Stimulated activated CD4-positive, alpha-beta T cell treated with anti-CD3 and anti-CD28 coated beads, Interleukin-12 subunit alpha, Interleukin-12 subunit beta, amount 100 ng/mL, for 48 hours (primary cell): ENCODE measurements around the gene KCNK7.

ENCODE experiments used
- DNase-seq, 3 donors: peaks; one replicate each; pipeline ENCODE4 v3.0.0-alpha.2; 2020; ENCODE audit warnings: low read depth in 2 of 3, low spot score in 1 of 3

Gene KCNK7

GRCh38 chr11:65611758-65612603, 16.4 kb upstream of the KCNK7 start:
- DNase-seq, result no peak

DNA sequence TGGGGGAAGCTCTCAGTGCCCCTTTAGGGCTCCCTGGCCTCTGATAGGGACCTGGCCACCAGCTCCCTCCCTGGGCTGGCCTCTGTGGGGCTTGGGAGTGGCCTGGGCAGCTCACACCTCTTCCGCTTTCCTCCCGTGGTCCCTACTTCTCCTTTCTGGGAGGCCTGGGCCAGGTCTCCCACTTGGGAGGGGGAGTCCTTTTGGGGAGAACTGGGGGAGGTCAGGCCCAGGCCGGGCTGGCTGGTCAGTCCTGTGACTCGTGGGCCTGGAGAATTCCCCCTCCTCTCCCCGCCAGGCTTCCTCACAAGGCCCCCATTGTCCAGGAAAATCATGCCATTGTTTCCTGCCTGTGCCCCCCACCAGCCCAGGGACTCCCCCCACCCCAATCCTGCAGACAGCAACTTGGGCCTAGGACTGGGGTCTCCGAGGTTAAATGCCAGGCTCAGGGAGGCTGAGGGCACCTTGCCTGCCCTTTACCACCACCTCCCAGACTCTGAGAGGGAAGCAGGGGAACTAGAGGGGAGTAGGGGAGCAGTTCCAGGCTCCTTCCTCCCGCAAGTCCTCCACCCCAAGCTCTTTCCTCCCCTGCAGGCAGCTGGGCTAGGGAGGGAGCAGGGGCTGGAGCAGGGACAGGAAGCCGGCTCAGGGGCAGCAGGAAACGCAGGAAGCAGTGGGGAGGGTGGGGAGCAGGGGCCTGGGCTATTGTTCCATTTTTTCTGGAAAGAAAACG, 15.6 kb upstream of the KCNK7 start:
- no peak for DNase-seq

DNA sequence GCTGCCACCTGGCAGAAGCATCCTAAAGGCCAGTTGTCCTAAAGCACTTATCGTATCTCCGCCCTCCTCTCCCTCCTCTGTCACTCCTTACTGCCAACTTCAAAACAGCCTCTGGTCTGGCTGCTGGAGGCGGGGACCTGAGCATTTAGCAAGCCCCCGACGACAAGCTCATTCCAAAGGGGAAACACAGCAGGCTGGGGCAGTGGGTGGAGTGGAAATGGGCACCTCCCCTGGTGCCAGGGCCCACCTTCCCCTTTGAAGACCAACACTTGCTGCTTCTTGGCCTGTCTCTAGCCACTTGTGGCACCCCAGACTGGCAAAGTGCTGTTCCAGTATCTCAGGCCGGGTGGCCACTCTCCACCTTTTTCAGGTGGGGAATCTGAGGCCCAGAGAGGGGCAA, 14.8 kb upstream of the KCNK7 start:
- DNase-seq, result no peak

DNA sequence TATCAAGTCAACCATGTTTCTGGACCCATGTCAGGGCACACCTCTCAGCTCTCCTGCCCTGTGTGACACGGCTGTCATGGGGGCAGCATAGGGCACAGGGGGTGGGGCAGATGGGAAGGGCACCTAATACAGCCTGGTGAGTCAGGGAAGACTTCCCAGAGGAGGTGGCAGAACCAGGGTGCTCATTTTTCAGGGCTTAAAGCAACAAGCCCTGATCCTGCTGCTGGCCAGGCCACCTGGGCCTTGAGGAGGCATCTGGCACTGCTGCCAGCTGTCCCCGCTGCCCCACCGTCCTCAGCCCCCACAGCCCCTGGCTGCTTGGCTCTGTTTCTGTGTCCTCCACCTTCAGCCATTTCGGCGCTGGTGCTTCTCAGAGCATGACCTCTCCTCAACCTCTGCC, 14.1 kb upstream of the KCNK7 start:
- no peak for DNase-seq

DNA sequence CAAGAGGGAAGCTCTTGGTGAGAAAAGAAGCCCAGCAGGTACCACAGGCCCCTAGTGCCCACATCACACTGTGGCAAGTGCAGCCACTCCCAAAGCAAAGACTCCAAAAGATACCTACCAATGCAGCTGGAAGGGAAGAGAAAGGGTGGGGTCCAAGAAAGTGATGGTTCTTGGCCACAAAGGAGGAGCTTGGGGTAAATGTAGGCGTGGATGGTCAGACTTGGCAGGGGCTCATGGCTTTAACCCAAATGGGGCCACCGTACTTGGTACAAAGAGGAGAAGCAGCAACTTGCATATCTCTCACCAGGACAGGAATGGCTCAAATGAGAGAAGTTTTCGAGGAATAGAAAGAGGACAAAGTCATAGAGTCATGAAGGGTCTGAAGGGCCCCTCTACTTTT, 13.6 kb upstream of the KCNK7 start:
- no peak for DNase-seq

- no peak for DNase-seq
Observed at GRCh38 chr11:65607614-65608426, 12.2 kb upstream of the KCNK7 start.

GRCh38 chr11:65606876-65607613, 11.4 kb upstream of the KCNK7 start:
- DNase-seq, result no peak

DNA sequence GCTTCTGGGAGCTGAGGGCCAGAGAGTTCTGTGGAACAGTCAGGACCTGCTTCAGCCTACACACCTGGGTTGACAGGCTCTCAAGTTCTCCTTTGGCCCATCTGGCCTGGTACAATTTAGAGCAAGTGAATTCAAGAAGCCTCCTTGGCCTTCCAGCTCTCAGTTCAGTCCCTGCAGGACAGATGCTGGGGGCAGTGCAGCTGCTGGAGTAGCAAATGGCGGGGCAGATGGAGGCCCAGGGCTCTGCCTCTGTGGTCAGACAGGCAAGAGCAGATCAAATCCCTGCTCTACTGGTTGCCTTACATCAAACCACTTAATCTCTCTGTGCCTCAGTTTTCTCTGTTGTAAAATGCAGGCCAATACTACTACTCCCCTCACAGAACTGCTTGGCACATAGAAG, 8.7 kb upstream of the KCNK7 start:
- DNase-seq, result no peak

DNA sequence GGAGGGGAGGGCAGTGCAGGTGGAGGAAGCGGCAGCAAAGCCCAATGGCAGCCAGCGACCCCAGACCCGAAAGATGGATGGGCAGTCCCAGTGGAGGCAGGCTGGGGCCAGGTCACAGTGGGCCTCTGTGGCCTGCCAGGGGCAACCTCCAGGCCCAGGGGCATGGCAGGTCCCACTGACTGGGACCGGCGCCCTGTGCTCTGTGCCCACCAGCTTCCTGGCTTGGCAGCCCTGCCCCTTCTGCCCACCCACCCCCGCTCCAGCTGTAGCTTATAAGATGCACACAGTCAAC, 4.3 kb upstream of the KCNK7 start:
- no peak for DNase-seq

DNA sequence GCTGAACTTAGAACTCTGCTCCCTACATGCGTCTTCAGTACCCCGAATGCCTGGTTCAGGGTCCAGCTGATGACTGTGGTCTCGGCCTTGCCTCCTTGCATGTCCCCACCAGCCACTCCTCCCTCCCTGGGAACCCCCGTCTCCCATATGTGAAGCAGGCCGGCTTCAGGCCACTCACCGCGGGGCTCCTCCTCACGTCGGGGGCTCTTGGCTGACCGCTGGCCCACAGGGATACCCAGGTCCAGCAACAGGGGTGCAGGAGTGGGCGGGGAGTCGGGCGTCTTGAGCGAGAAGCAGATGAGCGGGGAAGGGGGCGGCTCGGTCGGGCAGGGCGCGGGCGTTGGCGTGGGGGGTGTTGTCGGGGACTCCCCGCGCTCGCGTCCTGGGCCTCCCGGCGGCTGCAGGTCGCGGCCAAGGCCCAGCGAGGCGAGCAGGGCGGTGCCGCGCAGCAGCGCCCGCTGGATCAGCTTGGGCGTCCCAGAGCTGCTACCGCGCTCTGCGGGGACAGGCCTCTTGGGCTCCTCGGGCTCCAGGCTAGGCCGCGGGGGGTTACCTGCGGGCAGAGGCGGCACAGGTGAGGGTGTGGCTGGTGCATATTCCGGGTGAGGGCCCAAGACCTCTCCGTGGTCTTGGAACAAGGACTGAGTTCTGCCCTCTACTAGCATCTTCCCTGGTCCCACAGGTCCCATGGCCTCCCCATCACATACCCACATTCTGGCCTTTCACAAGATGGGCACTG, 3.8 kb upstream of the KCNK7 start:
- DNase-seq, result no peak

DNA sequence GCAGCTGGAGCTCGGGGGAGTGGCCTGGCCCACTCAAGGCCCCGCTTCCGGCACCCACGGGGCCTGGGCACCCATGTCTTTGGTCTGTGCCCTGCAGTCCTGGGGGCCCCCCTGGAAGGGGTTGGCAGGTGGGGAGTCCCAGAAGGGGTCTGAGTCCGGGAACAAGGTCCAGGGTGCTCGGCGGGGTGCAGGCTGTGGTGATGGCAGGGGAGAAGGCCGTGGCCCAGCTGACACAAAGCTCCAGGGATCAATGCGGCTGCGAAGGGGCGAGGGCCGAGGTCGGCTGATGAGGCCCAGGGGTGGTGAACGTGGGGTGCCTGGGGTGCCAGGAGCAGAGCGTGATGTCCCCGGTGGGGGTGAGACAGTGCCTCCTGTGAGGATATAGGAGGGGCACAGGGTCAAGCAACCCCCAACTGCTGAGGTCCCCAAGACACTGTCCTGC, 2.7 kb upstream of the KCNK7 start:
- no peak for DNase-seq

DNA sequence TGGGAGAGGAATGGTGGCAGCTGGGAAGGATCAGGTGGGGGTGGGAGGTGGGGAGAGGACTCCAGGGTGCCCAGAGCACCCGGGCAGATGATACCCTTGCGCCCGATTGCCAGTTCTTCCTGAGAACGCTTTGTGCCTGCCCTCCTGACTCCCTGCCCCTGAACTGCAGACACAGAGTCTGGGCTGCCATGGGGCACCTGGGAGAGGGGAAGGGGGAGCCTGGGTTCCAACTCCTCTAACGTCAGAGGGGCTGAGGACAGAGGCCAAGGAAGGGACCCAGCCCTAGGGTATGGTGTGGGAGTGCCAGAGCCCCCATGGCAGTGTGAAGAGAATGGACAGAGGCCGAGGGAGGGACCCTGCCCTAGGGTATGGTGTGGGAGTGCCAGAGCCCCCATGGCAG, 920 bp upstream of the KCNK7 start:
- no peak for DNase-seq

DNA sequence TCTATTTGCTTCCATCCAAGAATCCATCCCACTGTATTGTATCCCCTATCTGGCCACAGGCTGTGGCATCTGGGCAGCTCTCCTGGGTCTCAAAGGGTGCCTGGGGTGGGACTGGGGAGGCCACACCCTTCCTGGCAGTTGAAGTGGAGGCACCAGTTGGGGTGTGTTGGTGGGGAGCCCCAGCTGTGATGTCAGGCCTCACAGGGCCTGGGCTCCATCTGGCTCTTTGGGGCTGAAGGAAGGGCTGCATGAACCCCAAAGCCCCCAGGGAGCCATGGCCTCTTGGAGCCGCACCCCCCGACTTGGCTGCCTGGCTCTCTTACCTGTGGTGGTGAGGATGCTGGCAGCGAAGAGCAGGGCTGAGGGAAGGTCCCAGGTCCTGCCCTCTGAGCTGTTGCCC, 469 bp downstream of the KCNK7 start:
- no peak for DNase-seq

DNA sequence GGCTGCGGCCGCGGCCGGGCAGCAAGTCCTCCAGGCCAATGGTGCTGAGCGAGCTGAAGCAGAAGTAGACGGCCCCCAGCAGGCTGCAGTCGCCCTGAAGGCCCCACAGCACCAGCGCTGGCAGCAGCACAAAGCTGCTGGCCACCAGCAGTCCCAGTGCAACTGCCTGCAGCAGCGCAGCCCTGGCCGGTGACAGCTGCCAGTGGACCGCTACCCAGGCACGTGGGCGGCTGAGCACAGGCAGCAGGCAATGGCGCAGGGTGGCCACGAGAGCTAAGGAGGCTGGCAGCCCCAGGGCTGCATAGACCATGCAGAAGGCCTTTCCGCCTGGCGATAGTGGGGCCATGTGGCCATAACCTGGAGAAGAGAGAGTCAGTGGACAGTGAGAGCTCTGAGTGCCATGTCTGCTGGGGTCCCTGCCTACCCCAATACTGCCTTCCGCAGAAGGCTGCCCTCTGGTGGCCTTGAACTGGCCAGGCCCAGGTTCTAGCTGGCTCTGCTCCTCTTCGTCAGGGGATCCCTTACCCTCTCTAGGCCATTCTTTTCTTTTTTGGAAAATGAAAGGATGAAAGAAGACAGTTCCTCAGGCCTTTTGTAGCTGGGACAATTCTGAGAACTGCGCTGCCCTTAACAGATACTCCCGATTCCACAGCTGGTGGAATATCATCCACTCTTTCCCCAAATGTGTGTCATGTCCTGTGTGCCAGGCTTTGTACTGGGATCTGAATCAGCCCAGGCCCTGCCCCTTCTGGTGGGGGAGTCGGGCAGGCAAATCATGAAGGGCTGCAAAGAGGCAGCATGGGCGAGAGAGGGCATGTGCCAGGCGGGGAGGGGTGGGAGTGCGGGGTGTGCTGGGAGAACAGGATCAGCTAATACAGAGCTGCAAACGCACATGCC, 1.8 kb downstream of the KCNK7 start:
- DNase-seq, result no peak

DNA sequence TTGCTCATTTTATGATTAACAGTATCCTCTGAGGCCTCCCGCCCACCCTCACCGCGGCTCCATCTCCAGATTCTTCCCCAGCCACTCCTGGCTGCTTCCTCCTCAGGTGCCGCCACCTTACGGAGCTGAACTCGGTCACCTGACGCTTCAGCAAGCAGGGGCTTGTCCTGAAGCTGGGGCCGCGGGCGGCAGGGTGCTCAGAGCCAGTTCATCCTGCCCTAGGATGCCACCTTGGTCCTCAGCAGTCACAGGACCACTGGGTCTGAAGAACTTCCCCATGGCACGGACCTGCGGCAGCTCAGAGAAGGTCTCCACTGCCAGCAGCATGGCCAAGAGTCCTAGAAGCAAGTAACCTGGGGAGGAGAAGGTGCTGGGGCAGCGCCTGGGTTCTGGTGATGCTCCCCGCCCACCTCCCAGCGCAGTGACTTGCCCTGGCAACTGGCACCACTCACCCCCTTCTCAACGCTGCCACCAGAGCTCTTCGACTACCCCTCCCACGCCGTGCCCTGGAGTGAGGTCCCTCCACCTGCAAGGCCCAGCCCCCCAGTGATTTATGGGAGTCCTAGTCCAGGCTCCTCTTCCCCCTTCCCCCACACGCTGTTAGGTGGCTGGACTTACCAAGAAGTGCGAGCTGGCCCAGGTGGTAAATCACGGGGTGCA, 2.6 kb downstream of the KCNK7 start:
- DNase-seq, result no peak

GRCh38 chr11:65591939-65592857, 3.4 kb downstream of the KCNK7 start:
- DNase-seq, result no peak

DNA sequence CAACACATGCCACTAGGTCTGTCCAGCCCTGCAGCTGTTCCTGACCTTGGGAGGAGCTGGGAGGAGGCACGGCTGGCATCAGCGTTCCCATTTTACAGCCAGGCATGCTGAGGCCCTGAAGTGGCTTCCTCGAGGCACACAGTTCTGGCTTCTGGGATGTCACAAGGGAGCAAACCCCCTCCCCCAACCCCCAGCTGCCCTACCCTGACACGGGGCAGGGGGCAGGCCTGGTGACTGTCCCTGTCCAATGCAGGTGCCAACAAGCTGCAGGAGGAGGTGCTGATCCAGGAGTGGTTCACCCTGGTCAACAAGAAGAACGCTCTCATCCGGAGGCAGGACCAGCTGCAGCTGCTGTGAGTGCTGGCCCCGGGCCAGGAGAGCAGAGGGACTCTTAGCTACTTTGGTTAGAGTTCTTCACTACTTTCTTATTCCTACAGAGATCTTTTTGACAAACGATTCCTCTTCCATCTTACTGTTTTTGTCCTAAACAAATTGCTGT, 5.3 kb downstream of the KCNK7 start:
- DNase-seq, result no peak
